Measurements from ENCODE around the gene DUSP3. TPM values are rescaled to one million over a fixed set of nuclear protein-coding genes. Genes with fewer than 3 reads are reported as not detected.
A peak's percentile ranks its signal among the peaks of the same experiment; 100 is the strongest.

Gene DUSP3
- total RNA-seq, 2 experiments from 2014 or later = 9.0 to 9.8 TPM

DNA sequence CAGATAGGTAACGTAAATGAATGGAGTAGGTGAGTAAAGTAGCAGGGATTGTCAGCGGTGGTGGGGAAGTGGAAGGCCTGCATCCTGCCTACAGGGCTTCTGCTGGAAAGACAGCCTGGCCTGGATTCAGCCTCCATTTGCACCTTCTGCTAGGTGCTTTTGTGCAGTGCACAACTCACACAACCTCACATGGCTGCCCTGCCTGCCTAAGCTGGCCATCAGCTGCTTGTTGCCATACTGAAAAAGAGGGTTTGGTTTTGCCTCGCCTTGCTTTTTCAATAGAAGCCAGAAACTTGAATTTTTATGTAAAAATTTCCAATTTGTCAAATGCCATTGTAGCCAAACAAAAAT lies 56.5 kb downstream of the DUSP3 start:
- ChIA-PET CTCF (ENCODE audit: unreplicated experiment) (no interaction called here), POLR2A (no interaction called here)
- Histone ChIP-seq H2AFZ (ENCODE audit: low read length) (no peak overlapping the region), H4K20me1 (ENCODE audit: insufficient read depth, low read length) (no peaks in the 10 kb centered on the region), H3K9me3 (ENCODE audit: low read length) (no peaks in the 10 kb centered on the region), H3K9me2 (ENCODE audit: insufficient read depth, low read length) (no peaks in the 10 kb centered on the region), H3K36me3 (ENCODE audit: insufficient read depth, low read length) (no peaks in the 10 kb centered on the region), H3K79me2 (ENCODE audit: insufficient read depth, low read depth, low read length) (no peaks in the 10 kb centered on the region), H3K27ac (ENCODE audit: low read depth, low read length, poor library complexity, severe bottlenecking) (no peak overlapping the region), H3K4me2 (ENCODE audit: low read length) (no peak overlapping the region), H3K4me3 (ENCODE audit: low read depth, low read length, poor library complexity, severe bottlenecking) (no peak overlapping the region), H3K4me1 (ENCODE audit: insufficient read depth, low read length, poor library complexity, severe bottlenecking) (no peaks in the 10 kb centered on the region)
- no peak for DNase-seq (ENCODE audit: low spot score)
- intact Hi-C loops (cut with micrococcal nuclease; ENCODE audit: unreplicated experiment) = no loop called here
- BruUV-seq (replicated peaks) = no TSS peak
- TF ChIP-seq EZH2phosphoT487 (IDR thresholded peaks at IDR 0.05; ENCODE audit: borderline replicate concordance, low read depth, low read length) = no peak
- TF ChIP-seq, protein P1, sequence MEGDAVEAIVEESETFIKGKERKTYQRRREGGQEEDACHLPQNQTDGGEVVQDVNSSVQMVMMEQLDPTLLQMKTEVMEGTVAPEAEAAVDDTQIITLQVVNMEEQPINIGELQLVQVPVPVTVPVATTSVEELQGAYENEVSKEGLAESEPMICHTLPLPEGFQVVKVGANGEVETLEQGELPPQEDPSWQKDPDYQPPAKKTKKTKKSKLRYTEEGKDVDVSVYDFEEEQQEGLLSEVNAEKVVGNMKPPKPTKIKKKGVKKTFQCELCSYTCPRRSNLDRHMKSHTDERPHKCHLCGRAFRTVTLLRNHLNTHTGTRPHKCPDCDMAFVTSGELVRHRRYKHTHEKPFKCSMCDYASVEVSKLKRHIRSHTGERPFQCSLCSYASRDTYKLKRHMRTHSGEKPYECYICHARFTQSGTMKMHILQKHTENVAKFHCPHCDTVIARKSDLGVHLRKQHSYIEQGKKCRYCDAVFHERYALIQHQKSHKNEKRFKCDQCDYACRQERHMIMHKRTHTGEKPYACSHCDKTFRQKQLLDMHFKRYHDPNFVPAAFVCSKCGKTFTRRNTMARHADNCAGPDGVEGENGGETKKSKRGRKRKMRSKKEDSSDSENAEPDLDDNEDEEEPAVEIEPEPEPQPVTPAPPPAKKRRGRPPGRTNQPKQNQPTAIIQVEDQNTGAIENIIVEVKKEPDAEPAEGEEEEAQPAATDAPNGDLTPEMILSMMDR (conservative IDR thresholded peaks at IDR 0.05; ENCODE audit: low read length) = no peak

DNA sequence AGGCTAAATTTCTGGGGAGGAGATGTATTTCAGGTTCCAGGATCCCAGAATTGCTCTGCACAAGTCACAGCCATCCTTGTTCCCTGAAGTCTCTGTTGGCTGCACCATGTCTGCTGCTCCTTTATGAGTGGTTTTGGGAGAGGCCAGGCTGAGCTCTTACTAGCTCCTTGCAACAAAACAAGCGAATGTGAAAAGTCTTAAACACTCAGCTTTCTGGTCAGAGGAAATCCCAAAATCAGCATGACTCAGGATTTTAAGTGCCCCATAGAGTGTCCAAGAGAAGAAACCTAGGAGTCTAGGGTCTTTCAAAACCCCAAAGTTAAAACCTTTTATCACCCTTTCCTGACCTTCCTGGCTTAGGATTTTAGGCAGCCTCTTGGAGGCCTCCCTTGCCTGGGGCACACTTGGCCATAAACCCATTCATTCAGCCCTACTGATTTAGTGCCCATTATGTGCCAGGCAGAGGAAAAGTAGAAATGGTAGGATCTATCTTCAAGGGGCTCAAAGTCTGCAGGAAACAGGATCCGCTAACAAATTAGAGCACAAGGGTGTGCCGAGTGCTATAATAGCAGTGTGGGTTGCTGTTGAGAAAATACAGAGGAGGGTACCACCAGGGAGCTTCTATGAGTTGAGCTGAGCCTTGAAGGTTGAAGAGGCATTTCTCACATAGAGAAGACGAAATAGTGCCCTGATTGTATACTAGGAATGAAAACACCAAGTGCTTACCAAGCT lies 57.1 kb downstream of the DUSP3 start:
- H3K27ac ChIP-seq (ENCODE audit: low read depth, low read length, poor library complexity, severe bottlenecking) = no peak overlapping the region
- no peak for TF ChIP-seq EZH2phosphoT487 (IDR thresholded peaks at IDR 0.05; ENCODE audit: borderline replicate concordance, low read depth, low read length)
- TF ChIP-seq, protein P1 (conservative IDR thresholded peaks at IDR 0.05; ENCODE audit: low read length) = no peak
- intact Hi-C loops (cut with micrococcal nuclease; ENCODE audit: unreplicated experiment) = no loop called here
- POLR2A ChIA-PET = no interaction called here
- H3K79me2 ChIP-seq (ENCODE audit: insufficient read depth, low read depth, low read length) = no peaks in the 10 kb centered on the region
- H3K4me3 ChIP-seq (ENCODE audit: low read depth, low read length, poor library complexity, severe bottlenecking) = no peak overlapping the region
- H2AFZ ChIP-seq (ENCODE audit: low read length) = no peak overlapping the region
- H3K36me3 ChIP-seq (ENCODE audit: insufficient read depth, low read length) = no peaks in the 10 kb centered on the region
- H3K9me3 ChIP-seq (ENCODE audit: low read length) = no peaks in the 10 kb centered on the region
- DNase-seq (ENCODE audit: low spot score) = no peak
- no TSS peak for BruUV-seq (replicated peaks)
- CTCF ChIA-PET (ENCODE audit: unreplicated experiment) = no interaction called here
- H3K9me2 ChIP-seq (ENCODE audit: insufficient read depth, low read length) = no peaks in the 10 kb centered on the region
- H3K4me1 ChIP-seq (ENCODE audit: insufficient read depth, low read length, poor library complexity, severe bottlenecking) = no peaks in the 10 kb centered on the region
- peak overlapping the region; percentile 64; the same call in 1 of the 2 replicates for H3K4me2 ChIP-seq (ENCODE audit: low read length)
- no peaks in the 10 kb centered on the region for H4K20me1 ChIP-seq (ENCODE audit: insufficient read depth, low read length)

DNA sequence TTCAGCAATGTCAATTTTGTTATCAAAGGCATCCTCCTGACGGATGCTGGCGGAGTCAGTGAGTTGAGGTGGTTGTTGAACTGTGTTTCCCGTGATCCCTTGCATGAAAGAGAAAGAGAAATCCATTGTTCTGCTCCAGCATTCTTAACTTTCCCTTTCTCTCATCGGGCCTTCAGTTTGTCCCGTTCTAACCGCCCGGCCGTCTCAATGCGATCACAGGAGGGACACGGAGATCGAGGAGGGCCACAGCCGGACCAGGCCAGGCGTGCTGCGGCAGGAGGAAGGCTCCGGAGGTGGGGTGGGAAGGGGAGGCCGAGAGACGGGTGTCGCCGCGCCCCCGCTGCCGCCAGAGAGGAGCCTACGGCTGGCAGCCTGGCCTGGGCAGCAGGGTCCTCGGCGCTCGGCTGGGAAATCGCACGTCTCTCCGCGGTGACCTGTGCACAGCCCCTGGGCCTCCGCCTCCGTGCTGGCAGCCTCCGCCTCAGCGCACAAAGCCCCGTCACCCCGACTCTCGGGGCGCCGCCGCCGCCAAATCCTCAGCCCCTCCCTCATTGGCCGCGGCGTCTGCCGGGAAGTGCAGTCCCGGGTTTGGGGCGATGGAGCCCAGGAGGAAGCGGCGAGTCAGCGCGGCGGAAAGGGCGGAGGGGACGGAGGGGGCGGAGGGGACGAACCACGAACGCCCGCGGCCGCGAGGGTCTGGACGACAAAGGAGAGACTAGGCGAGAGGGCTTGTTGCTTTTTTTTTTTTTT lies 58.3 kb downstream of the DUSP3 start:
- Histone ChIP-seq H3K9me3 (ENCODE audit: low read length) (no peaks in the 10 kb centered on the region), H2AFZ (ENCODE audit: low read length) (peak overlapping the region; percentile 80), H3K9me2 (ENCODE audit: insufficient read depth, low read length) (no peaks in the 10 kb centered on the region), H3K4me2 (ENCODE audit: low read length) (peak overlapping the region; percentile 64), H3K79me2 (ENCODE audit: insufficient read depth, low read depth, low read length) (no peaks in the 10 kb centered on the region), H3K36me3 (ENCODE audit: insufficient read depth, low read length) (no peaks in the 10 kb centered on the region), H3K4me3 (ENCODE audit: low read depth, low read length, poor library complexity, severe bottlenecking) (peak overlapping the region; percentile 60), H3K4me1 (ENCODE audit: insufficient read depth, low read length, poor library complexity, severe bottlenecking) (no peaks in the 10 kb centered on the region), H3K27ac (ENCODE audit: low read depth, low read length, poor library complexity, severe bottlenecking) (no peak overlapping the region), H4K20me1 (ENCODE audit: insufficient read depth, low read length) (no peaks in the 10 kb centered on the region)
- ChIA-PET CTCF (ENCODE audit: unreplicated experiment) (no interaction called here), POLR2A (no interaction called here)
- no peak for TF ChIP-seq EZH2phosphoT487 (IDR thresholded peaks at IDR 0.05; ENCODE audit: borderline replicate concordance, low read depth, low read length)
- intact Hi-C loops (cut with micrococcal nuclease; ENCODE audit: unreplicated experiment) = no loop called here
- no TSS peak for BruUV-seq (replicated peaks)
- peak; percentile 28 for DNase-seq (ENCODE audit: low spot score)
